Activated CD4-positive, alpha-beta T cell treated with anti-CD3 and anti-CD28 coated beads for 4 hours (primary cell): ENCODE data around the gene RNF145.
"Not testable (repeated sequence)": the region's sequence is repeated elsewhere in the genome, so short reads cannot be mapped to it uniquely, and the experiment has no call there.

Experiments
- DNase-seq, 2 donors: peaks; one replicate each; pipeline ENCODE4 v3.0.0-alpha.2; 2020

Gene RNF145

DNA sequence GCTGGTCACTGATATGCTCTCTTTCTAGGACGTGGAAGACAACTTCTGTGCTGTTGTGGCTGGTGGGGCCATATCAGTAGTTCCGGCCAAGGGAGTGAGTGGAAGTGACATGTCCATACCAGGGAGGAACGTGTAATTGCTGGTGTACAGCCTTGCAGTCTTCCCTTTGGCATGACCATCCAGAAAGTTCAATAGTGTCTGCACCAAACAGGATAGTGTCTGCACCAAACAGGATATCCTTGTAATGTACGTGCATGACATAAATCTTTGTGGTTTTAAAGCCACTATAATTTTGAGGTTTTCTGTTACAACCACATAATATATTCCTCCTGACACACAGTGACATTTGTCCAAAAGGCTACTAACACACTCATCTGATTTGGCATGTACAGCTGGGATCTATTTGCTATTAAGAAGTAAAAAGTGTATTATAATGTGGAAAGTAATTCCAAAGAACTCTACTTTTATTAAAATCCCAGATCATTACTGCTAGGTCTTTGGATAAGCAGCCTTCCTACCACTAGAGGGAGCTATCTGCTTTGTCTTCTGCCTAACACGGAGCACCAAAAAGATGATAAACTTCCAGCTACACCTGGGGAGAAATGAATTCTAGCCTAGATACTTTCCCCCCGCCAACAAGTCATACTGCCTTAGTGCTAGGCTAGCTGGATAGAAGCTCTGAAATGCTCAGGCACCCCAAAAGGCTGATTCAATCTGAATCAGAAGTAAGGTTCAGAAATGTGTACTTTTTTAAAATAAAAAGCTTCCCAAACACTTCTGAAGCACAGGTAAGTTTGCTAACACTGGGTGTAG, 52.7 kb downstream of the RNF145 start:
- peak; percentile 41 to 59 for DNase-seq

GRCh38 chr5:159155960-159156359, 53.4 kb downstream of the RNF145 start:
- DNase-seq = no peak

GRCh38 chr5:159152876-159153275, 56.5 kb downstream of the RNF145 start:
- DNase-seq = no peak

- DNase-seq = no peak
Measured at GRCh38 chr5:159149085-159149484, 60.3 kb downstream of the RNF145 start.

DNA sequence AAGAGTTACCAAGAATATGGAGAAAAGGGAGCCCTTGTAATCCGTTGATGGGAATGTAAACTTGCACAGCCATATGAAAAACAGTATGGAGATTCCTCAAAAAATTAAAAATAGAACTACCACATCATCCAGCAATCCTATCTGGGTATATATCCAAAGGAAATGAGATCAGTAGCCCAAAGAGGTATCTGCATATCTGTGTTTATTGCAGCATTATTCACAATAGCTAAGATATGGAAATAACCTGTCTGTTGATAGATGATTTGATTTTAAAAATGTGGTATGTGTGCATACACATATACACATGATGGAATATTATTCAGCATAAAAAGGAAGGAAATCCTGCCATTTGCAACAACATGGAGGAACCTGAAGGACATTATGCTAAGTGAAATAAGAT, 61.4 kb downstream of the RNF145 start:
- DNase-seq = no peak

- no peak for DNase-seq
Measured at GRCh38 chr5:159146839-159147238, 62.5 kb downstream of the RNF145 start.

- DNase-seq = not testable (repeated sequence)
Measured at GRCh38 chr5:159145160-159145559, 64.2 kb downstream of the RNF145 start.

DNA sequence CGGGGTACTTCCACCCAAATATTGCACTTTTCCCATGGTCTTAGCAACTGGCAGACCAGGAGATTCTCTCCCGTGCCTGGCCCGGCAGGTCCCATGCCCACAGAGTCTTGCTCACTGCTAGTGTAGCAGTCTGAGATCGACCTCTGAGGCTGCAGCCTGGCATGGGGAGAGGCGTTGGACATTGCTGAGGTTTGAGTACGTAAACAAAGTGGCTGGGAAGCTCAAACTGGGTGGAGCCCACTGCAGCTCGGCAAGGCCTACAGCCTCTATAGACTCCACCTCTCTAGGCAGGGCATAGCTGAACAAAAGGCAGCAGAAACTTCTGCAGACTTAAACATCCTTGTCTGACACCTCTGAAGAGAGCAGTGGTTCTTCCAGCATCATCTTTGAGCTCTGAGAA, 69.6 kb downstream of the RNF145 start:
- no peak for DNase-seq

- DNase-seq = no peak
Measured at GRCh38 chr5:159135896-159136531, 73.3 kb downstream of the RNF145 start.

DNA sequence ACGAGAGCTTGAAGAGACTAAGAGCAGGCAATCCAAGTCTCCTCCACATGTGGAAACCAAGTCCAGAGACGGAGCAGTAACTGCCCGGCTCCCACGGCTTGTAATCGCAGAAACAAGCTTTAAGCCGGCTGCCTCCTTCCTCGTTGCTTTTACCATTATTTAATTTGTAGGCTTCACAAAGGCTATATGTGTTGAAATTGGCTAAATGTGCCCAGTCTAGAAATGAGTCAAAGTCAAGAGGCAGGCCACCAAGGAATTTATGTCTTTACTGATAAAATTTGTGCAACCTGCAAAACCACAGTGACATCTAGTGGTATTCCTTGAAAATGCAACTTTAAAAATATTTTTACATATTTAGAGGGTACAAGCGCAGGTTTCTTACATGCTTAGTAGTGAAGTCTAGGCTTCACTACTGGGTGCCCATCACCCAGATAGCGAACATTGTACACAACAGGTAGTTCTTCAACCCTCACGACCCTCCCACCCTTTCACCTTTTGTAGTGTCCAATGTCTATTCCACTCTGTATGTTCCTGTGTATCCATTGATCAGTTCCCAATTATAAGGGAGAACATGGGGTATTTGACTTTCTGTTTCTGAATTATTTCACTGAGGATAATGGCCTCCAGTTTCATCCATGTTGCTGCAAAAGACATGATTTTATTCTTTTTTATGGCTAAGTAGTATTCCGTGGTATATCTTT, 76.2 kb downstream of the RNF145 start:
- no peak for DNase-seq

DNA sequence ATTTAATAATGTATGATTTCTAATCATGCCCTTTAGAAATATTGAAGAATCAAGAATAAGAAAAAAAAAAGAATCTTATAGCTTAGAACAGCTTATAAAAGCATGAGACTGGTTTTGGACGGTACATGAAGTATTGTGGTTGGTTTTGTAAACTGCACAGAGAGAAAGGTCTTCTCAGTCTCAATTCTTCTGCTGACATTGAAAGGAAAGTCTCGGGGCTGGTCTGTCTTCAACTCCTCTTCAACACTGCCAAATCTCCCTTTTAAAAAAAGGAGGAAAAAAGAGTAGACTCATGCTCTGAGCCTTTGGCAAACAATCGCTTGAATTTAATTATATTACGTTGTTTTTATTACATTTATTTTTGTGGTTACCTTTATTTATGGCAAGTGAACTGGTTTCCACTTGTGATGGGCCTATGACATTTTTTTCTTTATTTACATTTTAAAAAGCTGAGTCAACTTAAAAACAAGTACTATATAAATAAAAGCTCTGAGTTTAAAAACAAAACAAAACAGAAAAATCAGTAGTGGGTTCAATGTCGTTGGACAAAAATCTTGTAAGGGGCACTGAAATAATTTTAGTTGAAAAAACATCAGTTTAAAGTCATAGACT, 76.8 kb downstream of the RNF145 start:
- no peak for DNase-seq

GRCh38 chr5:159131951-159132350, 77.4 kb downstream of the RNF145 start:
- DNase-seq = no peak

- DNase-seq = no peak
Measured at GRCh38 chr5:159130871-159131270, 78.5 kb downstream of the RNF145 start.

DNA sequence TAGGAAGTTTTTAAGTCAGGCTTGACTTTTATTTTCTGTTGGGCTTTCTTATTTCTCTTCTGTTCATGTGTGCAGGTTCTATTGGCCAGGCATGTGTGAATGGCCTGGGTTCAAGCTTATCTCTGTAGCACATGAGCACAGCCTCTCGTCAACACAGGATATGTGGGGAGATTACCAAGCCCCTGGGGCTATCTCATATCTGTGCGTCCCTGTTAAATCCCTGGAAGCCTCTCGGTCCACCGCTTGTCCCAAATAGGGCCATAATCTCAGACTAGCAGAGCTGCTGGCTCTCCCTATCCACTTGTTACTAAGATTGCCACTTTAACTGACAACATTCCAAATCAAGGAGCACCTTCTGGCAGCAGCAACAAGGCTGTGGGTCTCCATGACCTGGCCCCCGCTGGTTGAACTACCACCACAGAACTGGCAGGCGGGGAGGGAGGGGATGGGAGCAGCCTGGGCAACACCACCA, 81.2 kb downstream of the RNF145 start:
- DNase-seq = no peak

DNA sequence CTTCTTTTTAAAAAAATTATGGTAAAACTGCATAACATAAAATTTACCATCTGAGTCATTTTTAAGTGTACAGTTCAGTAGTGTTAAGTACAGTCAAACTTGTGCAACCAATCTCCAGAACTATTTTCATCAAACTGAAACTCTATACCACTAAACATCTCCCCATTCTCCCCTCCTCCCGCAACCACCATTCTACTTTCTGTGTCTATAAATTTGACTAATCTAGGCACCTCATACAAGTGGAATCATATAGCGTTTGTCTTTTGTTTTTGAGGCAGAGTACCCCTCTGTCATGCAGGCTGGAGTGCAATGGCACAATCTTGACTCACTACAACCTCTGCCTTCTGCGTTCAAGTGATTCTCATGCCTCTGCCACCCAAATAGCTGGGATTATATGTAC, 85.7 kb downstream of the RNF145 start:
- no peak for DNase-seq

DNA sequence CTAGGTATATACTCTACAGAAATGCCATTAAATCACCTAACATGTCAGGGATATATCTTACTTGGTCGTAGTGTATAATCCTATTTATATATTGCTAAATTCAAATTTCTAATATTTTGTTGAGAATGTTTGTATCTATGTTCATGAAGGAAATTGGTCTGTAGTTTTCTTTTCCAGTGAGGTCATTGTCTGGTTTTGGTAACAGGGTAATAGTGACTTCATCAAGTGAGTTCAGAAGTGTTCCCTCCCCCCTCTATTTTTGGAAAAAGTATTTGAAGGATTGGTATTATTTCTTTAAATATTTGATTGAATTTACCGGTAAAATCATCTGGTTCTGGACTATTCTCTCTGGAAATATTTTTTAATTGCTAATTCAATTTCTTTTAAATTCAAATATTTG, 86.2 kb downstream of the RNF145 start:
- DNase-seq = no peak

- no peak for DNase-seq
Measured at GRCh38 chr5:159121061-159121460, 88.3 kb downstream of the RNF145 start.

- DNase-seq = no peak
Measured at GRCh38 chr5:159120446-159120845, 88.9 kb downstream of the RNF145 start.

GRCh38 chr5:159119842-159120241, 89.5 kb downstream of the RNF145 start:
- not testable (repeated sequence) for DNase-seq

GRCh38 chr5:159118958-159119659, 90.2 kb downstream of the RNF145 start:
- DNase-seq = not testable (repeated sequence)

DNA sequence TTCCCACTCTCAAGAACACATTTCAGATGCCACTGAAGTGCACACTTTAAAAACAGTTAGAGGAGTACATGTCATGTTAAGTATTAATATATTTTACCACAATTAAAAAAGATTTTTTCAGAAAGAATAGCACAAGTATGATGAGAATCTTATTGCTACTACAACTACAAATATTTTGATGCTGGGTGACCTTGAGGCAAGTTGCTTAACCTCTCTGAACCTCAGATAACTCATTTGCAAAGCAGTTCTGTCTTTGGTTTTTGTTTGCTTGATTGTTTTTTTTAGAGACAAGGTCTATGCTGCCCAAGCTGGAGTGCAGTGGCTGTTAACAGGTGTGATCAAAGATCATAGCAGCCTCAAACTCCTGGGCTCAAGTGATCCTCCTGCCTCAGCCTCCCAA, 95.9 kb downstream of the RNF145 start:
- no peak for DNase-seq

GRCh38 chr5:159112436-159112835, 96.9 kb downstream of the RNF145 start:
- no peak for DNase-seq
